HG03521 (cell line): Measurements from ENCODE around the gene RIBC2.

Source experiments
- ATAC-seq: cut with Tn5 transposase; IDR thresholded peaks from one replicate; pipeline ENCODE4 v1.9.1; 2021; ENCODE audit warnings: mild to moderate bottlenecking, moderate library complexity; ENCODE audit not compliant: unreplicated experiment

Gene RIBC2

DNA sequence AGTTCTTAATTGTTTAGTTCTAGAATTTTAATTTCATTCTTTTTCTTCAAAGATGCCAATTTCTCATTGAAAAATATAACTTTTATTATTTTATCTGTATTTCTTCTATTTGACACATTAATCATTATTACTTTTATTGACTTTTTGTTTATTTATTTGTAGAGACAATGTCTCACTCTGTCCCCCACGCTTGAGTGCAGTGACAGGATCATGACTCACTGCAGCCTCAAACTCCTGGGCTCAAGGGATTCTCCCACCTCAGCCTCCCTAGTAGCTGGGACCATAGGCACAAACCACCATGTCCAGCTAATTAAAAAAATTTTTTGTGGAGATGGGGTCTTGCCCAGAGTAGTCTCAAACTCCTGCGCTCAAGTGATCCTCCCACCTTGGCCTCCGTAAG lies 58.9 kb downstream of the RIBC2 start:
- no peak for ATAC-seq

- no peak for ATAC-seq
Observed at GRCh38 chr22:45473626-45474237, 60.2 kb downstream of the RIBC2 start.

GRCh38 chr22:45475063-45475747 lies 61.7 kb downstream of the RIBC2 start:
- no peak for ATAC-seq

DNA sequence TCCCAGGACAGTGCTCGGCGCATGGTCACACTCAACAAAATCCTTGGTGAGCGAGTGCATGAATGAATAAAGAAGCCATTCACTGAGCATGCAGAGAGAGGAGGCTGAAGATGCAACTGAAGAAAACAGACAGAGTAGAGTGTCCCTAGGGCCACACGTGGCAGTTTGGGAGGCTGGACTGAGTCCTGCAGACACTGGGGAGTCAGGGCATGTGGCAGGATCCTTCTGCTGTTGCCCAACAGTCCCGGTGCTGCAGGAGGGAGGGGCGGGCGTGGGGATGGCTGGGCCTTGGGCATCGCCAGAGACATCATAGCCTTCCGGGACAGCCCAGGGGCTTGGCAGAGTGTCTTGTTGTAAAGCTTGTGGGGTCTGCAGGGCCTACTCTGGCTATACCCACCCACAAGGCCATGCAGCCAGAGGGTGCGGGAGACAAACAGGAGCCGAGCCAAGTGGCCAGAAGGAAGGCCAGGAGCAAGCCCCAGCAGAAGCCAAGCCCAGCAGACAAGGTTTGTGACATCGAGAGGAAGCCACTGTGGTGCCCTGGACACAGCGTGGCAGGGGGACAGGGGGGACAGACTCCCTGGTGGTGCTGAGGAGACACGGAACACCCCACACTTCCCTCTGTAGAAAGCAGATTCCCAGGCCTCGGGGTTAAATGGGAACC lies 62.5 kb downstream of the RIBC2 start:
- ATAC-seq, result no peak

GRCh38 chr22:45476814-45477213 lies 63.3 kb downstream of the RIBC2 start:
- no peak for ATAC-seq

GRCh38 chr22:45477366-45478107 lies 64.0 kb downstream of the RIBC2 start:
- ATAC-seq, result no peak

DNA sequence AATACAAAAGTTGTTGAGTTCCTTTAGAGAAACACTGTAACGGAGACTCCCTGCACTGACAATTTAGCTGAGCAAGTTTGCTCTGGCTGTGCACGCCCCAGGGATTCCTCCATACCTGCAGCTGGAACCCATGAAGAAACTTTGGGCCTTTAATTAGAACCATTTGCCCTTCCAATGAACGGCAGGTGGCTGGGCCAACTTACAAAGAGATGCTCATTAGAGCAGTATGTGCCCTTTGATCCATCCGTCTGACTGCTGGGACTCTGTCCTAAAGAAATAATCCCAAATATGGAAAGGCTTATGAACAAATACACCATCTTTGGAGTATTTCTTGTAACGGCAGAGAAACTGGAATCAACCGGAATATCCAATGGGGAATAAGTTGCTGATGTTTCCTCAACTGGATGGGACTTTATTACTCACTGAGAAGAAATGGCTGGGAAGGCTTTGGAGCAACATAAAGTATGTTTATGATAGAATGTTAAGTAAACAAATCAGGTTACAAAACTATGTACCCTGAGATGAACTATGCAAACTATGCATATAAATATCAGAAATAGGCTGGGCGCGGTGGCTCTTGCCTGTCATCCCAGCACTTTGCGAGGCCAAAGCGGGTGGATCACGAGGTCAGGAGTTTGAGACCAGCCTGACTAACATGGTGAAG lies 64.7 kb downstream of the RIBC2 start:
- ATAC-seq, result no peak

DNA sequence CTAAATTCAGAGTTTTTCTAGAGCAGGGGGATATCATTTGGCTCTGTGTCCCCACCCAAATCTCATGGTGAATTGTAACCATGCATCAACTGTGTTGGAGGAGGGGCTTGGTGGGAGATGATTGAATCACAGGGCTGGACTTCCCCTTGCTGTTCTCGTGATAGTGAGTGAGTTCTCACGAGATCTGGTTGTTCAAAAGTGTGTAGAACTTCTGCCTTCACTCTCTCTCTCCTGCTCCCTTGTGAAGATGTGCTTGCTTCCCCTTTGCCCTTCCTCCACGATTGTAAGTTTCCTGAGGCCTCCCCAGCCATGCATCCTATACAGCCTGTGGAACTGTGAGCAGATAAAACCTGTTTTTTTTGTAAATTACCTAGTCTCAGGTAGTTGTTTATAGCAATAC lies 67.2 kb downstream of the RIBC2 start:
- no peak for ATAC-seq

DNA sequence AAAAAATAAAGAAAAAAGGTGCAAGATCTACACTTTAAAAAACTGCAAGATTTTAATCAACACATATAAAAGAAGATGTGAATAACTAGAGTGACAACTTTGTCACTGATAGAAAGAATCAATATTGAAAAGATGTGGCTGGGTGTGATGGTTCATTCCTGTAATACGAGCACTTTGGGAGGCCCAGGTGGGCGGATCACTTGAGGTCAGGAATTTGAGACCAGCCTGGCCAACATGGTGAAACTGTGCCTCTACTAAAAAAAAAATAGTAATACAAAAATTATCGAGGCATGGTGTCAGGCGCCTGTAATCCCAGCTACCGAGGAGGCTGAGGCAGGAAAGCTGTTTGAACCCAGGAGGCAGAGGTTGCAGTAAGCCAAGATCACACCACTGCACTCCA lies 68.2 kb downstream of the RIBC2 start:
- no peak for ATAC-seq
